A549 (cell line): ENCODE measurements around the gene CSTB.
"Not testable (repeated sequence)": the region's sequence is repeated elsewhere in the genome, so short reads cannot be mapped to it uniquely, and the experiment has no call there.

Source experiments
- CEBPB ChIP-seq, 2 experiments: fragments of >200 bp in 1 of 2; sonication (Bioruptor Twin) in 1 of 2; formaldehyde crosslinking in 1 of 2; IDR thresholded peaks; 2 replicates each; pipeline ENCODE4 v1.6.1; 2012 to 2016
- EP300 ChIP-seq, 2 experiments: fragments of >200 bp; sonication (Bioruptor Twin); formaldehyde crosslinking; IDR thresholded peaks; 2 replicates in 1 of 2; 3 replicates in 1 of 2; pipeline ENCODE4 v1.6.1; 2016 to 2017
- RAD21 ChIP-seq, 2 experiments: fragments of >200 bp in 1 of 2; sonication (Bioruptor Twin) in 1 of 2; formaldehyde crosslinking in 1 of 2; IDR thresholded peaks in 1 of 2; conservative IDR thresholded peaks in 1 of 2; 2 replicates in 1 of 2; 3 replicates in 1 of 2; pipeline ENCODE4 v1.6.1; 2012 to 2018; ENCODE audit warnings: inconsistent platforms in 1 of 2
- TF ChIP-seq, protein P1 (sequence below): fragments of >200 bp; sonication (Bioruptor Twin); formaldehyde crosslinking; IDR thresholded peaks from 3 replicates; pipeline ENCODE4 v1.5.1; 2016
- TF ChIP-seq, protein P2 (sequence below): fragments of 200-600 bp; sonication (generic); IDR thresholded peaks from 2 replicates; pipeline ENCODE4 v1.6.1; 2016; ENCODE audit warnings: antibody characterized with exemption, mild to moderate bottlenecking, moderate library complexity

DNA sequence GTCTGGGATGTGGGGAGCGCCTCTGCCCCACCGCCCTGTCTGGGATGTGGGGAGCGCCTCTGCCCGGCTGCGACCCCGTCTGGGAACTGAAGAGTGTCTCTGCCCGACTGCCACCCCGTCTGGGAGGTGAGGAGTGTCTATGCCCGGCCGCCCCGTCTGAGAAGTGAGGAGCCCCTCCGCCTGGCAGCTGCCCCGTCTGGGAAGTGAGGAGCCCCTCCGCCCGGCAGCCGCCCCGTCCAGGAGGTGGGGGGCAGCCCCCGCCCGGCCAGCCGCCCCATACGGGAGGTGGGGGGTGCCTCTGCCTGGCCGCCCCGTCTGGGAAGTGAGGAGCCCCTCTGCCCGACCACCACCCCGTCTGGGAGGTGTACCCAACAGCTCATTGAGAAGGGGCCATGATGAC, 46.1 kb upstream of the CSTB start:
- not testable (repeated sequence) for TF ChIP-seq RAD21 (conservative IDR thresholded peaks at IDR 0.05 in 1 of 2, IDR thresholded peaks at IDR 0.05 in 1 of 2); CEBPB (IDR thresholded peaks at IDR 0.05); EP300 (IDR thresholded peaks at IDR 0.05)
- TF ChIP-seq, protein P1, sequence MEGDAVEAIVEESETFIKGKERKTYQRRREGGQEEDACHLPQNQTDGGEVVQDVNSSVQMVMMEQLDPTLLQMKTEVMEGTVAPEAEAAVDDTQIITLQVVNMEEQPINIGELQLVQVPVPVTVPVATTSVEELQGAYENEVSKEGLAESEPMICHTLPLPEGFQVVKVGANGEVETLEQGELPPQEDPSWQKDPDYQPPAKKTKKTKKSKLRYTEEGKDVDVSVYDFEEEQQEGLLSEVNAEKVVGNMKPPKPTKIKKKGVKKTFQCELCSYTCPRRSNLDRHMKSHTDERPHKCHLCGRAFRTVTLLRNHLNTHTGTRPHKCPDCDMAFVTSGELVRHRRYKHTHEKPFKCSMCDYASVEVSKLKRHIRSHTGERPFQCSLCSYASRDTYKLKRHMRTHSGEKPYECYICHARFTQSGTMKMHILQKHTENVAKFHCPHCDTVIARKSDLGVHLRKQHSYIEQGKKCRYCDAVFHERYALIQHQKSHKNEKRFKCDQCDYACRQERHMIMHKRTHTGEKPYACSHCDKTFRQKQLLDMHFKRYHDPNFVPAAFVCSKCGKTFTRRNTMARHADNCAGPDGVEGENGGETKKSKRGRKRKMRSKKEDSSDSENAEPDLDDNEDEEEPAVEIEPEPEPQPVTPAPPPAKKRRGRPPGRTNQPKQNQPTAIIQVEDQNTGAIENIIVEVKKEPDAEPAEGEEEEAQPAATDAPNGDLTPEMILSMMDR: not testable (repeated sequence)
- TF ChIP-seq, protein P2, sequence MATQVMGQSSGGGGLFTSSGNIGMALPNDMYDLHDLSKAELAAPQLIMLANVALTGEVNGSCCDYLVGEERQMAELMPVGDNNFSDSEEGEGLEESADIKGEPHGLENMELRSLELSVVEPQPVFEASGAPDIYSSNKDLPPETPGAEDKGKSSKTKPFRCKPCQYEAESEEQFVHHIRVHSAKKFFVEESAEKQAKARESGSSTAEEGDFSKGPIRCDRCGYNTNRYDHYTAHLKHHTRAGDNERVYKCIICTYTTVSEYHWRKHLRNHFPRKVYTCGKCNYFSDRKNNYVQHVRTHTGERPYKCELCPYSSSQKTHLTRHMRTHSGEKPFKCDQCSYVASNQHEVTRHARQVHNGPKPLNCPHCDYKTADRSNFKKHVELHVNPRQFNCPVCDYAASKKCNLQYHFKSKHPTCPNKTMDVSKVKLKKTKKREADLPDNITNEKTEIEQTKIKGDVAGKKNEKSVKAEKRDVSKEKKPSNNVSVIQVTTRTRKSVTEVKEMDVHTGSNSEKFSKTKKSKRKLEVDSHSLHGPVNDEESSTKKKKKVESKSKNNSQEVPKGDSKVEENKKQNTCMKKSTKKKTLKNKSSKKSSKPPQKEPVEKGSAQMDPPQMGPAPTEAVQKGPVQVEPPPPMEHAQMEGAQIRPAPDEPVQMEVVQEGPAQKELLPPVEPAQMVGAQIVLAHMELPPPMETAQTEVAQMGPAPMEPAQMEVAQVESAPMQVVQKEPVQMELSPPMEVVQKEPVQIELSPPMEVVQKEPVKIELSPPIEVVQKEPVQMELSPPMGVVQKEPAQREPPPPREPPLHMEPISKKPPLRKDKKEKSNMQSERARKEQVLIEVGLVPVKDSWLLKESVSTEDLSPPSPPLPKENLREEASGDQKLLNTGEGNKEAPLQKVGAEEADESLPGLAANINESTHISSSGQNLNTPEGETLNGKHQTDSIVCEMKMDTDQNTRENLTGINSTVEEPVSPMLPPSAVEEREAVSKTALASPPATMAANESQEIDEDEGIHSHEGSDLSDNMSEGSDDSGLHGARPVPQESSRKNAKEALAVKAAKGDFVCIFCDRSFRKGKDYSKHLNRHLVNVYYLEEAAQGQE: not testable (repeated sequence)
